AG20443 (cell line): ENCODE data around the gene MUS81.
A peak's percentile ranks its signal among the peaks of the same experiment; 100 is the strongest.
"Not testable (repeated sequence)": the region's sequence is repeated elsewhere in the genome, so short reads cannot be mapped to it uniquely, and the experiment has no call there.

Experiments used
- DNase-seq: peaks from one replicate; pipeline ENCODE4 v3.0.0; 2012; ENCODE audit warnings: low spot score, mixed read lengths

Gene MUS81

GRCh38 chr11:65873318-65874156 lies 13.3 kb downstream of the MUS81 start:
- peak; percentile 97 for DNase-seq

GRCh38 chr11:65879617-65880016 lies 19.4 kb downstream of the MUS81 start, which contains the start of gene CTSW:
Gene CTSW, plus strand, starts transcription at chr11:65879837. Its CDS starts 18 bp downstream, at chr11:65879855.
- no peak for DNase-seq

GRCh38 chr11:65880027-65880426 lies 19.8 kb downstream of the MUS81 start:
- DNase-seq: no peak

GRCh38 chr11:65880844-65881421 lies 20.7 kb downstream of the MUS81 start:
- DNase-seq: no peak

- DNase-seq: no peak
Observed at GRCh38 chr11:65882120-65883057, 22.2 kb downstream of the MUS81 start.

GRCh38 chr11:65883058-65883761 lies 23.0 kb downstream of the MUS81 start:
- DNase-seq: no peak

- no peak for DNase-seq
Observed at GRCh38 chr11:65883786-65884715, 23.8 kb downstream of the MUS81 start.

- peak; percentile 86 for DNase-seq
Observed at GRCh38 chr11:65884716-65885092, 24.5 kb downstream of the MUS81 start.

GRCh38 chr11:65885231-65885630 lies 25.0 kb downstream of the MUS81 start:
- DNase-seq: no peak

- no peak for DNase-seq
Observed at GRCh38 chr11:65885808-65886536, 25.7 kb downstream of the MUS81 start.

GRCh38 chr11:65886826-65887722 lies 26.8 kb downstream of the MUS81 start:
- DNase-seq: no peak

GRCh38 chr11:65887723-65888162 lies 27.5 kb downstream of the MUS81 start:
- DNase-seq: peak; percentile 41

GRCh38 chr11:65888163-65888814 lies 28.1 kb downstream of the MUS81 start, which contains the start of gene FIBP:
Gene FIBP, minus strand, starts transcription at chr11:65888471. Its CDS starts 53 bp downstream, at chr11:65888418.
- peak; percentile 97 for DNase-seq

- peak; percentile 94 for DNase-seq
Observed at GRCh38 chr11:65890324-65891218, 30.3 kb downstream of the MUS81 start, which contains the start of gene CCDC85B. Gene CCDC85B, plus strand, starts transcription at chr11:65890673. Its CDS starts 111 bp downstream, at chr11:65890784.

GRCh38 chr11:65891219-65892136 lies 31.2 kb downstream of the MUS81 start:
- no peak for DNase-seq

- not testable (repeated sequence) for DNase-seq
Observed at GRCh38 chr11:65892137-65892540, 31.9 kb downstream of the MUS81 start.
